IMR-90 (cell line): ENCODE data around the gene DZIP1.

ENCODE experiments used
- BHLHE40 ChIP-seq: fragments of 150-350 bp; IDR thresholded peaks from 2 replicates; pipeline ENCODE4 v1.6.1; 2016; ENCODE audit warnings: mild to moderate bottlenecking, low read depth, low read length
- CEBPB ChIP-seq: IDR thresholded peaks from 2 replicates; pipeline ENCODE4 v1.6.1; 2012; ENCODE audit warnings: low read depth, low read length, improper control_type of control experiment
- CTCF ChIP-seq: conservative IDR thresholded peaks from 2 replicates; pipeline ENCODE4 v1.5.1; 2012; ENCODE audit warnings: mild to moderate bottlenecking, low read depth, low read length, improper control_type of control experiment
- ELK1 ChIP-seq: fragments of 150-350 bp; IDR thresholded peaks from 2 replicates; pipeline ENCODE4 v1.6.1; 2016; ENCODE audit warnings: low read depth, mild to moderate bottlenecking, low read length, moderate library complexity, borderline replicate concordance
- MAZ ChIP-seq: IDR thresholded peaks from 2 replicates; pipeline ENCODE4 v1.6.1; 2012; ENCODE audit warnings: low read depth, mild to moderate bottlenecking, low read length, improper control_type of control experiment, moderate library complexity, borderline replicate concordance
- POLR2A ChIP-seq: IDR thresholded peaks from 2 replicates; pipeline ENCODE4 v1.6.1; 2012; ENCODE audit warnings: mild to moderate bottlenecking, low read depth, low read length
- SMC3 ChIP-seq: fragments of 150-350 bp; IDR thresholded peaks from 2 replicates; pipeline ENCODE4 v1.6.1; 2016; ENCODE audit warnings: low read depth, mild to moderate bottlenecking, antibody characterized with exemption, low read length, moderate library complexity
- USF2 ChIP-seq: fragments of 150-350 bp; IDR thresholded peaks from 2 replicates; pipeline ENCODE4 v1.6.1; 2017; ENCODE audit warnings: mild to moderate bottlenecking, antibody characterized with exemption, low read length, low read depth

- TF ChIP-seq POLR2A, result no peak
- no peak for TF ChIP-seq MAZ
- no peak for TF ChIP-seq CTCF
- no peak for TF ChIP-seq USF2
- TF ChIP-seq SMC3, result no peak
- no peak for TF ChIP-seq ELK1
- no peak for TF ChIP-seq CEBPB
- TF ChIP-seq BHLHE40, result no peak
Measured at GRCh38 chr13:95553581-95554385, 90.7 kb downstream of the DZIP1 start.
